ENCODE data around the gene FMN1.

DNA sequence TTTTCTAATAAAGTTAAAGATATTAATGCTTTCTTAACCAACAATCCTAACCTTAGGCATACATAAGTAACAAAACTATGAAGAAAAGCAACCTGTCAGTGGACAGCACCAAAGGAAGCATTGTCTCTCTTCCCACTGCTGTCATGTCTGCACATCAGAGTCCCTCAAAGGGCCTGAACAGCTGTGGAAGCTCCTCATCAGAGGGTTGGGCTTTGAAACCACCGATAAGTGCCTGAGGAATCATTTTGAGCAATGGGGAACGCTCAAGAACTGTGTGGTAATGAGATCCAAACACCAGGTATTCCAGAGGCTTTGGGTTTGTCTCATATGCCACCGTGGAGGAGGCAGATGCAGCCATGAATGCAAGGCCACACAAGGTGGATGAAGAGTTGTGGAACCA is 182.5 kb downstream of the FMN1 start:
- TF ChIP-seq CTCF (IDR thresholded peaks at IDR 0.05 in 8 of 11, conservative IDR thresholded peaks at IDR 0.05 in 3 of 11), result no peak
- no peak for TF ChIP-seq POLR2A (IDR thresholded peaks at IDR 0.05)
- no peak for TF ChIP-seq POLR2AphosphoS5 (IDR thresholded peaks at IDR 0.05)
